NCI-H1092 (cell line): ENCODE measurements around the gene SLC66A2.
"Not testable (repeated sequence)": the region's sequence is repeated elsewhere in the genome, so short reads cannot be mapped to it uniquely, and the experiment has no call there.

Experiments used
- DNase-seq: peaks from one replicate; lab custom pipeline; 2025; lab: John Stamatoyannopoulos, UW

The SLC66A2 gene

DNA sequence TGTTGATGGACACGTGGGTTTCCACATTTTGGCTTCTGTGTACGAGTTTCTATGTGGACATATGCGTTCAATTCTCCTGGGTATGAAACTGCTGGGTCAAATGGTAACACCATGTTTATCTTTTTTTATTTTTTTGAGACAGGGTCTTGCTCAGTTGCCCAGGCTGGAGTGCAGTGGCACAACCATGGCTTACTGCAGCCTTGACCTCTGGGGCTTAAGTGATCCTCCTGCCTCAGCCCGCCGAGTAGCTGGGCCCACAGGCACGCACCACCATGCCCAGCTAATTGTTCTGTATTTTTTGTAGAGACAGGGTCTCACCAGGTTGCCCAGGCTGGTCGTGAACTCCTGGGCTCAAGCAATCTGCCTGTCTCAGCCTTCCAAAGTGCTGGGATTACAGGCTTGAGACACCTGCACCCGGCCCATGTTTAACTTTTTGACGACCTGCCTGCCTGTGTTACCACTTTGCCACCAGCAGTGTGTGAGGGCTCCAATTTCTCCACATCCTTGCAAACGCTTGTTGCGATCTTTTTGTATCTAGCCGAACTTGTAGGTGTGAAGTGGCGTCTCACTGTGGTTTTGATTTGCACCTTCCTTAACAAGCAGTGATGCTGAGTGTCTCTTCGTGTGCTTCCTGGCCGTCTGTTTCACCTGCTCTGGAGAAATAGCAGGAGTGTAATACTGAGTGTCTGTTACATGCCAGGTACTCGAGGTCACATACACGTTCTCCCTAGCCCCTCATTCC is 19.9 kb upstream of the SLC66A2 start:
- no peak for DNase-seq

DNA sequence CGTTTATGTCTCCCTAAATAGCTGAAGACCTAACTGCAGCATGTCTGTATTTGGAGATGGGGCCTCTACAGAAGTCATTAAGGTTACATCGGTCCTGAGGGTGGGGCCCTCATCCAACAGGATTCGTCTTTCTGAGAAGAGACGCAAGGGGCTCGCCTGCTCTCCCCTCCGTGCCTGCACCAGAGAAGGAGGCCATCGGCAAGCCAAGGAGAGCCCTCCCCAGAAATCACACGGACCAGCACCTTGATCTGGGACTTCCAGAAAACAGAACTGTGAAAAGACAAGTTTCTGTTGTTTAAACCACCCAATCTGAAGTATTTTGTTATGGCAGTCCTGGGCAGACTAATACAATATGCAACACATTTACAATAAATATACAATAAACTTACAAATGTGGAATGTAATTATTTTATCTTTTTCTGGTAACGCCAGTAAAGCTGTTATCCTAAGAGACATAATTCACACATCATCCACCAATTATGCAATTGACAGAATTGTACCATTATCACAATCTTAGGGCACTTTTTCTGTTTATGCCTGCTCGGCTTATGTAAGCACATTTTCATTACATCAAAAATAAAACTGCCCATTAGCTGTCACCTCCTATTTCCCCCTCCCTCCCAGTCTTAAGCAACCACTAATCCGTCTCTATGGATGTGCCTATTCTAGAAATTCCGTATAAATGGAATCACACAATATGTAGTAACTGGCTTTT is 19.1 kb upstream of the SLC66A2 start:
- DNase-seq: no peak

DNA sequence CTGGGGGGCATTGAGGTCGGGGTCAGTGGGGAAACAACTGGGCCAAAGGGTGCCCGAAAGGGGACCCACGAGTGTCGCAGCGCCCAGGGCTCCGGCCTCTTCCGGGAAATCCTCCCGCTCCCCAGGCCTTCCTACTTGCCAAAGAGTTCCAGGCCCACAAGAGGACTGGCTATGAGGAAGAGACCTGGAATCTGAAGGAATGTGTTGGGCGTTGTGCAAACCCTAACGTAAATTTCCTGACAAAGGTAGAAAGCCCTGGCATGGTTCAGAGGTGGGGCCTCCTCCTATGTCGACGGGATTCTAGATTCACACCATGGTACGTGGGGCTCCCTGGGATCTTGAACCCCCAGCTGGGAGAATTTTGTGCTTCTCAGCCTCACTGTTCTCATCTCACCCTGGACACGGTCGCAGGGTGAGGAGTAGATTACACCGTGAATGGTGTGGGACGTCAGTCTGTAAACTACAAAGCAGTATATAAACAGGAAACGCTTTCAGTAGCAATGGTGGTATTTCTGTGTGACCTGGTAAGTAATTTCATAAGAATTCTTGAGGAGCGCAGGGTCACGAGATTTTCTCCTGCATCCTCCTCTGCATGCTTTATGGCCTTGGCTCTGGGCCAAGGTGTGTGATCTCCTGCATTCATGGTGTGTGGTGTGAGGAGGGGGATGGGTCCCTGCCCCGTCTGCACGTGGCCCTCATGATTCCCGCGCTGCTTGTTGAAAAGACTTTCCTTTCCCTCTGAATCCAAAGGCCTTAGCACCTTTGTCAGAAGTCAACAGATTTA is 13.9 kb upstream of the SLC66A2 start:
- peak; percentile 48 for DNase-seq

DNA sequence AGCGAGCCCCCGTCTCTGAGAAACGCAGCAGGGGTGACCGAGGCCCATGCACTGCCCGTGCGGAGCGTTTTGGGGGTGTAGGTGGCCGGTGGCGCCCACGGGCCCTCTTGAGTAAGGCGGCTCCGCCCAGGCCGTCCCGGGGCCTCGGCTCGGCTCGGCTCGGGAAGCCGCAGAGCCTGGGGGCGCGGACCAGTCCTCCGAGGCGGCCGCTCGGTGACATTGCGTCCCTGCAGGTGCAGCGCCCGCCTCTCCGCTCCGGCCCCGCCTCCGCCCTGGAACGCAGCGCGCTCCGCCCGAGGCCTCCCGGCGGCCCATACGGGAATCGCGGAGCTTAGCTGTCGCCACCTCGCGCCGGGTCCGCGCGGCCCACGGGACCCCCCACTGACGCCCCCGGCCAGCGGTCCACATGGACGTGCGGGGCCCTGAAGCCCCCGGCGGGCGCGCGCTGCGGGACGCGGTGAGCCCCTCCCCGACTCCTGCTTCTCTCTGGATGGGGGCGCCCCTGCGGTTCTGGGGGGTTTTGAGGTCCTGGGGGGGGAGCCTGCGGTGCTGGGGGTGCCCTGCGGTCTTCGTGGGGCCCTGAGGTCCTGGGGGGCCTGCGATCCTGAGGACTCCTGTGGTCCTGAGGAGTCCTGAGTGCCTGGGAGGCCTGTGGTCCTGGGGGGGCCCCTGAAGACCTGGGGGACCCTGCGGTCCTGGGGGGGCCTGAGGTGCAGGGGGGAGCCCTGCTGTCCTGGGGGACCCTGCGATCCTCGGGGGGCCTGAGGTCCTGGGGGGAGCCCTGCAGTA is 13.1 kb upstream of the SLC66A2 start, which contains the start of gene HSBP1L1:
Gene HSBP1L1, plus strand, starts transcription at position 314 of the 789 bp plus-strand sequence. Its CDS starts 93 bp downstream, at position 407.
- DNase-seq: peak; percentile 10

DNA sequence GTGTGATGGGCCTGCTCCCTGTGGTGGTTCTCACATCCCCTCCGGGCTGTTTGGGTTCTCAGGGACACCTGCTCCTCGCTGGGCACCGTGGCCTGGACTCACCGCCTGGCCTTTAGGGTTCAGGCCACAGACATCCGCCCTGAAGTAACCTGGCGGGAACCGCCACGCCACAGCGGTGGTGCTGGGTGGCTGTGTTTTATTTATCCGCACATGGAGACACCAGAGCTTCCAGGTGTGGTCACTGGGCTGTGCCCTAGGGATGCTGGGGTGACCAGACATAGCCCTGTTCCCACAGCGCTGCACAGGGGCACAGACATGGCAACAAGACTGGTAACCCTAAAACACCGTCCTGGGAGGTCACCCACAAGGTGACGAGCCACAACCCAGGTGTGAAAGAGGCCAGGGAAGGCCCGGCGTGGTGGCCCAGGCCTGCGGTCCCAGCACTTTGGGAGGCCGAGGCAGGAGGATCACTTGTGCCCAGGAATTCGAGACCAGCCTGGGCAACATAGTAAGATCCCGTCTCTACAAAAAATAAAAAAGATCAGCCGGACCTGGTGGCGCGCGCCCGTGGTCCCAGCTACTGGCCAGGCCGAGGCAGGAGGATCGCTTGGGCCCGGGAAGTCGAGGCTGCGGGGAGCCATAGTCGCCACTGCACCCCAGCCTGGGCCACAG is 12.3 kb upstream of the SLC66A2 start:
- DNase-seq: no peak

DNA sequence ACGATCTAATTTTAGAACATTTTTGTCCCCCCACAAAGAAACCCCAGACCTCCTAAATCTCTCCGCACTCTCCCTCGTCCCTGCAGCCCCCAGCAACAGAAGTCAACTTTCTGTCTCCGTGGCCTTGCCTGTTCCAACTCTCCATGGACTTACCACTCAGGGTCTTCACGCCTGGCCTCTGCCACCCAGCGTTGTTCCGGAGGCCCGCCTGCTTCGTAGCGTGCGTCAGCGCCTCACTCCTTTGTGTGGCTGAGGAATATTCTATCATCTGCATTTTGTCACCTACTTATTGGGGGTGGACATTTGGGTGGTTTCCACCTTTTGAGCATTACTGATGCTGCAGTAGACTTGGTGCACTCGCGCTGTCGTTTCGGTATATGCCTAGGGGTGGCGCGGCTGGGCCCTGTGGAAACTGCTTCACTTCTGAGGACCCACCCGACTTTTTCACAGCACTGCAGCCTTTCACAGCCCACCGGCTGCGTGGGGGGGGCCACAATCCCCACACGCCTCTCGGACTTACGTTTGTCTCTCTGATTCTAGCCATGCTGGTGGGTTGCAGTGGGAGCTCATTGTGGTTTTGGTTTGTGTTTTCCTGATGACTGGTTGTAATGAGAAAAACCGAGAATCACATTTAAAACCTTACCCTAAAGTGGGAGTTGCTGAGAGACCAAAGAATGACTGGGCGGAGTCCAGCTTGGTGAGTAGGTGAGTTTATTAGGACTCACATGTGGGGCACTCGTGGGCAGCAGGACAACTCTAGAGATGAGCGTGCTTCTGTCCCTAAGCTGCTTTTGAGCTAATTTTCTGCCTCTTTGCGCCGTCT is 11.6 kb upstream of the SLC66A2 start:
- no peak for DNase-seq

DNA sequence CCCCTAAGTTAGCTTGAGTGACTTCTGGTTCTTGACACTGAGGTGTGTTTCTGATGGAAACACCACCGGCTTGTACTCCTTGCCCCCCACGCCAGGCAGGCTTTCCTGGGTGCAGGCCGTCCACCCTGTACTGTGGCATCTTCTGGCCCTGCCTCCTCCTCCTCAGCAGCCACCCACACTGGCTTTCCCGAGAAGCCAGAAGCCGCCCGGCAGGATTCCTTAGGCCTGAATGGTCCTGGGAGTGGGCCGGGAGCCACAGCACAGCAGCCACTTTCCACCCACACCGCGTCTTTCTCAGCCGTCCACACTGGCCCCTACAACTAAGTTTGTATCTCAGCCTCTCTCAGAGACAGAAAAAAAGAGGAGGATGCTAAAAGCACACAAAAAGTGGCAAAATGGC is 10.9 kb upstream of the SLC66A2 start:
- no peak for DNase-seq

DNA sequence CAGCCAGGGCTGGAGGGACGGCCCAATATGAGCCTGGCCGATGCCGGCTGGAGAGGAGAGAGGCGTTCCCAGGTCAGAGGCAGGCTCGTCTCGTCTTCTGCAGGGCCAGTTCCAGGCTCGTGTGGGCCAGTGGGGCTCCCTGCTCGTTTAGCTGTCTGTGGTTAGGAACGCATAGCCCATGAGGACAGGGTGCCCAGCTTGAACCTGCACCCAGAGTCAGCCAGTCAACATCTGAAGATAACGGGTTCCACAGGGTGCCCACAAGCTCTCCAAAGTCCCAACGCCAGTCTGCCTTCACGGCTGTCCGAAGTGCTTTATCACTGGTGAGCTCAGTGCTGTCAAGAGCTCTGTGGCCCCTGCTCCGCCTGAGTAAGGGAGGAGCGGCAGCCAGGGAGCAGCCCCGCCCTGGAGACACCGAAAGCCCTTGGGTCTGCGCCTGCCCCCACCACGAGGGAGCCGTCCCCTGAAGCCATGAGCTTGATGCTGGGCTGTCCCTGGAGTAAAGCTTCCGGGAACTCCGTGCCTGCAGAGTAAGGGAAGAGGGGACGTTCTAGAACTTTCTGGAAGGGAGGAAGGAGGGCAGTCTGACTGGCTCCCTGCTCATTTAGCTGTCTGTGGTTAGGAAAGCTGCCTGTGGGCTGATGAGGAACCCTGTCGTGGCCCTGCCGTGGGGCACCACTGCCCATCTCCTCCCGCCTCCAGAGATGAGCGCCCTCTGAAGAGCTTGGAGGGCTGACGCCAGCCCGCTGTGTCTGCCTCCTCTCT is 10.3 kb upstream of the SLC66A2 start:
- no peak for DNase-seq

DNA sequence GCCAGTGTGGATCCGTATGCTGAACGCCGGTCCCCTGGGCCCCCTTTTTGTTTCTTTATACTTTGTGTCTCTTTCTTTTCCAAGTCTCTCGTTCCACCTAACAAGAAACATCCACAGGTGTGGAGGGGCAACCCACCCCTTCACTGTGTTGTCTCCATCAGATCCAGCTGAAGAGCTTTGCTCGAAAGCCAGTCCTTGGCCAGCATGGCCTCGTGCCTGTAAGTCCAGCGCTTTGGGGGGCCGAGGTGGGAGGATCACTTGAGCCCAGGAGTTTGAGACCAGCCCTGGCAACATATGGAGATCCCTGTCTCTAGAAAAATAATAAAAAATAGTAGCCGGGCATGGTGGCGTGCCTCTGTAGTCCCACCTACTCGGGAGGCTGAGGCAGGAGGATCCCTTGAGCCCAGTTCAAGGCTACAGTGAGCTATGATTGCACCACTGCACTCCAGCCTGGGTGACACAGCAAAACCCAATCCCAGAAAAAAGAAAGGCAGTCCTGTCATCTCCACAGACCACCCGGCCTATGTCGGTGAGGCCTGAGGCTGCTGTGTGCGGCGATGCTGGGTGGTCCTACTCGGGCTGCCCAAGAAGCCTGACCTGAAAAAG is 9.6 kb upstream of the SLC66A2 start:
- no peak for DNase-seq

DNA sequence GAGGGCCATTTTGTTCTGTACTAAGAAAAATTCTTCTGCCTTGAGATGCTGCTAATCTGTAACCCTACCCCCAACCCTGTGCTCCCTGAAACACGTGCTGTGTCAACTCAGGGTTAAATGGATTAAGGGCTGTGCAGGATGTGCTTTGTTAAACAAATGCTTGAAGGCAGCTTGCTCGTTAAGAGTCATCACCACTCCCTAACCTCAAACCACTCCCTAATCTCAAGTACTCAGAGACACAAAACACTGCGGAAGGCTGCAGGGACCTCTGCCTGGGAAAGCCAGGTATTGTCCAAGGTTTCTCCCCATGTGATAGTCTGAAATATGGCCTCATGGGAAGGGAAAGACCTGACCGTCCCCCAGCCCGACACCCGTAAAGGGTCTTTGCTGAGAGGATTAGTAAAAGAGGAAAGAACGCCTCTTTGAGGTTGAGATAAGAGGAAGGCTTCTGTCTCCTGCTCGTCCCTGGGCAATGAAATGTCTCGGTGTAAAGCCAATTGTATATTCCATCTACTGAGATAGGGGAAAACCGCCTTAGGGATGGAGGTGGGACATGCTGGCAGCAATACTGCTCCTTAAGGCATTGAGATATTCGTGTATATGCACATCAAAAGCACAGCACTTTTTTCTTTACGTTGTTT is 8.8 kb upstream of the SLC66A2 start:
- DNase-seq: not testable (repeated sequence)

DNA sequence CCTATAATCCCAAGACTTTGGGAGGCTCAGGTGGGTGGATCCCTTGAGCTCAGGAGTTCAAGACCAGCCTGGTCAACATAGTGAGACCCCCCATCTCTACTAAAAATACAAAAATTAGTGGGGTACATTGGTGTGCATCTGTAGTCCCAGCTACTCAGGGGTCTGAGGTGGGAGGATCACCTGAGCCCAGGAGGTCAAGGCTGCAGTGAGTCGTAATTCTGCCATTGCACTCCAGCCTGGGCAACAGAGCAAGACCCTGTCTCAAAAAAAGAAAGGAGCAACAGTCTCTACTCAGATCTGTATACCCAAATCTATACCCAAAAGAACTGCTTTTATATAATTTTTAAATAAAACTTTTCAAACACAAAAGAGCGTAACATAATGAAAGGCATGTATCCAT is 7.5 kb upstream of the SLC66A2 start:
- no peak for DNase-seq

DNA sequence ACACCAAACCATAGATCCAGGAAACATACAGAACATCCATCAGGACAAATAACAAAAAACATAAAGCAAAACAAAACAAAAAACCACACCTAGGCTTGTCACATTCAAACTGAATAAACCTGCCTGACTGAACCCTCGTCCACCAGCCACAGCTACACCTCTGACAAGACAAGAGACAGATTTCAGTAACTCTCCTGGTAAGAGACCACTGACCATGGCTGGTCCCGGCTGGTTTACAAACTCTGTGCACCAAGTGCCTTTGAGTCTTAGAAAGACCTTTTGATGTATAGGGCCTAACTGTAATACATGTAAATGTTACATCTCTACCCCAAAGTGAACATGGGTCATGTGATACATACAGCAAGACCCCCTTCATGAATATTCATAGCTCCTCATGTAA is 4.8 kb upstream of the SLC66A2 start:
- DNase-seq: no peak

DNA sequence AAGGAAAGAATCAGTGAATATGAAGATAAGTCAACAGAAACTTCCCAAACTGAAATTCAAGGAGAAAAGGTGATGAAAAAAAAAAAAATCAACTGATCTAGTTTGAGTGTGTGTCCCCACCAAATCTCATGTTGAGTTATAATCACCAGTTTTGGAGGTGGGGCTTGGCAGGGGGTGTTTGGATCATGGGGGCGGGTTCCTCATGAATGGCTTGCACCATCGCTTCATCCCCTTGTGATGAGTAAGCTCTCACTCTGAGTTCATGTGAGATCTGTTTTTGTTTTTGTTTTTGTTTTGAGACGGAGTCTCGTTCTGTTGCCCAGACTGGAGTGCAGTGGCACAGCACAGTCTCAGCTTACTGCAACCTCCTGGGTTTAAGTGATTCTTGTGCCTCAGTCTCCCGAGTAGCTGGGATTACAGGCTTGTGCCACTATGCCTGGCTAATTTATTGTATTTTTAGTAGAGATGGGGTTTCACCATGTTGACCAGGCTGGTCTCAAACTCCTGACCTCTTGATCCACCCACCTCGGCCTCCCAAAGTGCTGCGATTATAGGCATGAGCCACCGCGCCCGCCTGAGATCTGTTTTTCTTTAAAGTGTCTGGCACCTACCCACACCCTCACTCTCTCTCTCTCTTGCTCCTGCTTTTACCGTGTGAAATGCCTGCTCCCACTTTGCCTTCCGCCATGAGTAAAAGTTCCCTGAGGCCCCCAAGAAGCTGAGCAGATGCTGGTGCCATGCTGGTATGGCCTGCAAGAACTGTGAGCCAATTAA is 4.0 kb upstream of the SLC66A2 start:
- DNase-seq: no peak

DNA sequence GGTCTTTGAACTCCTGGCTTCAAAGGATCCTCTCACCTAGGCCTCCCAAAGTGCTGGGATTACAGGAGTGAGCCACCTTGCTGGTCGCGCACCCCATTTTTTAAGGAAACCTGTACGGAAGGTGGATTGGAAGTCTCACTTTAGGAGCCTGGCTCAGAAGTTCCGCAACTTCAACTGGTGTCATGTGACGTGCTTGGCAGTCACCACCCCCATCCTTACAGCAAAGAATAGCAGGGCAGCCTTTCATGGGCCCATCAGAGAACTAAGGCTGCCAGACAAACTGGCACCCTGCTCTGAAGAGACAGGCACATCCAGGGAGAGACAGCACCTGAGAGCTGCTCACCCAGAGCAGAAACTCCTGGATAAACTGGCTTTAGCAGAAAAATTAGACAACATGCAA is 3.3 kb upstream of the SLC66A2 start:
- DNase-seq: no peak

DNA sequence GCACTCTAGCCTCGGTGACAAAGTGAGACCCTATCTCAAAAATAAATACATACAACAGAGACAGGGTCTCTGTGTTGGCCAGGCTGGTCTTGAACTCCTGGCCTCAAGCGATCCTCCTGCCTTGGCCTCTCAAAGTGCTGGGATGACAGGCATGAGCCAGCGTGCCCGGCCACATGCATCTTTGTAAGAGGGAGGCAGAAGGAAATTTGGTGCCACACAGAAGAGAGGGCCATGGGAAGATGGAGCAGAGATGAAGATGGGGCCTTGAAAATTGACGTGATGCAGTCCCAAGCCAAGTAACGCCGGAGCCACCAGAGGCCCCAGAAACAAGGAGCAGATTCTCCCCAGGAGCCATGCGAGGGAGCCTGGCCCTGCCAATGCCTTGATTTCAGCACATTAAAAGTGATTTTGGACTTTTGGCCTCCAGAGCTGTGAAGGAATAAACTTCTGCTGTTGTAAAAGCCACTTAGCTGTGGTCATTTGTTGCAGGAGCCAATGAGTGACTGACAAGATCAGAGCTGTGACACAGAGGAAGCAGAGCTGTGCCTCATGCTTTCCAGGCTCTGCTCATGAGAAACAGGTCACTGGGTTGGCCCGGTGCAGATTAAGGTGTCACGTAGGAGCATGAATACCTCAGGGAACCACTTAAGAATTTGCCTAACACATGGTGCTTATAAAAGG is 2.7 kb upstream of the SLC66A2 start:
- DNase-seq: no peak

DNA sequence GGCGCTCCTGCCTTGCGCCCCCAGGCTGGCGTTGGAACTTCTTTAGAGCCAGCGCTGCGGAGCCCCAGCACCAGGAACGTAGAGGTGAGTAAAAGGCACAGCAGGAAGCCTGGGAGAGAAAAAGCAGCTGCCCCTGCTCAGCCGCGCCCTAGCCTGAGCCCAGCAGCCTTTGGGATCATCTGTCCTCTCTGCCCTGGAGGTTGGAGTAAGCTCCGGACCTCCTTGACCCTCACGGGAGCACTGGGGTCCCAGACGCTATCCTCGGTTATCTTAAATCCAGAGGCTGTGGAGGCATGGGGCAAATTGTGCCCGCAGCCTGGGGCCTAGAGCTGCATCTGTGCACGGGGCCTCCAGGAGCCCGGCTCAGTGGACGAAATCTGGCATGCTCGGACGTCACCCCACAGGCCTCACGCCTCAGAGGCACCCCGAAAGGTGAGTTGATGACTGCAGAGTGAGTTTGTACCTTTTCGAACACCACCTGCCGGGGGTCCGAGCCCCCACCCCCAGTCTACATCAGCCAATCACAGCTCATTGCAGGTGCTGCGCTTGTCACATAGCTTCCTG is 1.6 kb upstream of the SLC66A2 start:
- no peak for DNase-seq

DNA sequence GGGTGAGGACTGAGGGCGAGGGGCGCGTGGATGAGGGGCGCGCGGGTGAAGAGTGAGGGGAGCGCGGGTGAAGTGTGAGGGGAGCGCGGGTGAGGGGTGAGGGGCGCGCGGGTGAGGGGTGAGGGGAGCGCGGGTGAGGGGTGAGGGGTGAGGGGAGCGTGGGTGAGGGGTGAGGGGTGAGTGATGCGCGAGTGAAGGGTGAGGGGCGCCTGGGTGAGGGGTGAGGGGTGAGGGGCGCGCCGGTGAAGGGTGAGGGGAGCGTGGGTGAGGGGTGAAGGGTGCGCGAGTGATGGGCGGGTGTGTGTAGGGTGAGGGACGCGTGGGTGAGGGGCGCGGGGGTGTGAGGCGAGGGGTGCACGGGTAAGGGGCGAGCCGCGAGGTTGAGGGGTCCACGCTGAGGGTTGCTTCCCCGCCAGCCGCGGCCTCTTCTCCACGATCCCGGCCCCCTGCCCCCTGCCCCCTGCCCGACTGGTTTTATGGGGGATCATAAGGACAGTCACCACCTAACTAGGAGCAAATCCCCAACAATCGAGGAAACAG is 1.1 kb upstream of the SLC66A2 start:
- no peak for DNase-seq
